ENCODE results near the gene NUP214.

Gene NUP214

GRCh38 chr9:131095666-131096268, 29.6 kb upstream of the NUP214 start:
- Histone ChIP-seq H3F3A (ENCODE audit: insufficient read depth) (no peaks in the 10 kb centered on the region), H3K36me3 (ENCODE audit: low read length) (no peaks in the 10 kb centered on the region), H3K9me2 (replicated peaks; ENCODE audit: insufficient read depth, low read length) (no peaks in the 10 kb centered on the region), H3K9ac (ENCODE audit: low read length) (no peak overlapping the region), H2AFZ (ENCODE audit: low read depth, low read length, severe bottlenecking) (no peak overlapping the region), H4K20me1 (ENCODE audit: low read depth, low read length) (no peaks in the 10 kb centered on the region), H3K9me3 (ENCODE audit: insufficient read depth, low read length) (no peaks in the 10 kb centered on the region), H3K27me3 (ENCODE audit: low read length) (no peaks in the 10 kb centered on the region), H3K27ac (ENCODE audit: low read depth, low read length) (no peak overlapping the region), H3K4me3 (ENCODE audit: insufficient read depth, low read length, poor library complexity, severe bottlenecking) (no peak overlapping the region), H3K4me2 (ENCODE audit: low read depth, low read length, poor library complexity, severe bottlenecking) (no peak overlapping the region), H3K79me2 (ENCODE audit: insufficient read depth, low read length) (no peaks in the 10 kb centered on the region)
- TF ChIP-seq EZH2phosphoT487 (conservative IDR thresholded peaks at IDR 0.05; ENCODE audit: low read length) (no peak), CTCF (IDR thresholded peaks at IDR 0.05; ENCODE audit: insufficient read depth, low read length, poor library complexity, severe bottlenecking) (no peak)

- Histone ChIP-seq H2AFZ (ENCODE audit: low read depth, low read length, severe bottlenecking) (no peak within 1 kb of the TSS), H3K9me3 (ENCODE audit: insufficient read depth, low read length) (no peaks in the 10 kb centered on the region), H4K20me1 (ENCODE audit: low read depth, low read length) (no peaks in the 10 kb centered on the region), H3K9ac (ENCODE audit: low read length) (no peak within 1 kb of the TSS), H3K4me3 (ENCODE audit: insufficient read depth, low read length, poor library complexity, severe bottlenecking) (no peak within 1 kb of the TSS), H3F3A (ENCODE audit: insufficient read depth) (no peaks in the 10 kb centered on the region), H3K27me3 (ENCODE audit: low read length) (no peaks in the 10 kb centered on the region), H3K27ac (ENCODE audit: low read depth, low read length) (no peak within 1 kb of the TSS), H3K9me2 (replicated peaks; ENCODE audit: insufficient read depth, low read length) (no peaks in the 10 kb centered on the region), H3K36me3 (ENCODE audit: low read length) (no peaks in the 10 kb centered on the region), H3K4me2 (ENCODE audit: low read depth, low read length, poor library complexity, severe bottlenecking) (no peak within 1 kb of the TSS), H3K79me2 (ENCODE audit: insufficient read depth, low read length) (no peaks in the 10 kb centered on the region)
- TF ChIP-seq EZH2phosphoT487 (conservative IDR thresholded peaks at IDR 0.05; ENCODE audit: low read length): no peak
- no peak for TF ChIP-seq CTCF (IDR thresholded peaks at IDR 0.05; ENCODE audit: insufficient read depth, low read length, poor library complexity, severe bottlenecking)
These were observed 28.9 kb upstream of the NUP214 start, which contains the start of gene AIF1L for GRCh38 chr9:131096269-131097125. AIF1L (plus strand) TSS chr9:131096531; CDS start chr9:131096630, 99 bp downstream.

GRCh38 chr9:131097126-131097947, 28.0 kb upstream of the NUP214 start:
- TF ChIP-seq EZH2phosphoT487 (conservative IDR thresholded peaks at IDR 0.05; ENCODE audit: low read length): no peak
- no peak for TF ChIP-seq CTCF (IDR thresholded peaks at IDR 0.05; ENCODE audit: insufficient read depth, low read length, poor library complexity, severe bottlenecking)
- no peak overlapping the region for H3K4me3 ChIP-seq (ENCODE audit: insufficient read depth, low read length, poor library complexity, severe bottlenecking)
- no peaks in the 10 kb centered on the region for H3K36me3 ChIP-seq (ENCODE audit: low read length)
- no peaks in the 10 kb centered on the region for H3K27me3 ChIP-seq (ENCODE audit: low read length)
- H3K9me3 ChIP-seq (ENCODE audit: insufficient read depth, low read length): no peaks in the 10 kb centered on the region
- no peaks in the 10 kb centered on the region for H3K79me2 ChIP-seq (ENCODE audit: insufficient read depth, low read length)
- H3F3A ChIP-seq (ENCODE audit: insufficient read depth): no peaks in the 10 kb centered on the region
- no peak overlapping the region for H3K27ac ChIP-seq (ENCODE audit: low read depth, low read length)
- H3K4me2 ChIP-seq (ENCODE audit: low read depth, low read length, poor library complexity, severe bottlenecking): no peak overlapping the region
- no peaks in the 10 kb centered on the region for H4K20me1 ChIP-seq (ENCODE audit: low read depth, low read length)
- no peaks in the 10 kb centered on the region for H3K9me2 ChIP-seq (replicated peaks; ENCODE audit: insufficient read depth, low read length)
- H2AFZ ChIP-seq (ENCODE audit: low read depth, low read length, severe bottlenecking): no peak overlapping the region
- no peak overlapping the region for H3K9ac ChIP-seq (ENCODE audit: low read length)

Data from SU-DHL-6 (cell line).